ENCODE data around the gene ALPK3. TPM values are rescaled to one million over a fixed set of nuclear protein-coding genes. Genes with fewer than 3 reads are reported as not detected.
A peak's percentile ranks its signal among the peaks of the same experiment; 100 is the strongest.

ALPK3 gene
- total RNA-seq, 2 donors from 2014 or later = 57.8 to 94.1 TPM

- Mint-ChIP-seq H3K9me3 (no peaks in the 10 kb centered on the region), H3K27ac (no peak overlapping the region), H3K4me1 (peaks cover 23% of the 10 kb centered on the region), H3K4me3 (no peak overlapping the region), H3K36me3 (ENCODE audit: low read depth) (peaks cover 43% of the 10 kb centered on the region), H3K27me3 (ENCODE audit: insufficient read depth) (no peaks in the 10 kb centered on the region)
- Histone ChIP-seq H3K27ac (ENCODE audit: low read depth, low read length) (no peak overlapping the region), H3K27me3 (ENCODE audit: control insufficient read depth, insufficient read depth, low read length, poor library complexity, severe bottlenecking) (no peaks in the 10 kb centered on the region), H3K36me3 (ENCODE audit: control insufficient read depth, insufficient read depth, low read length) (peaks cover 78% of the 10 kb centered on the region), H3K9ac (ENCODE audit: extremely low read depth, low read length, poor library complexity, severe bottlenecking) (no peak overlapping the region), H3K9me3 (ENCODE audit: control insufficient read depth, low read length) (no peaks in the 10 kb centered on the region), H3K4me1 (ENCODE audit: control insufficient read depth, insufficient read depth, low read length) (peaks cover 21% of the 10 kb centered on the region), H3K4me3 (ENCODE audit: low read length) (no peak overlapping the region)
- no peak for DNase-seq
- WGBS, 2 experiments (ENCODE audit: insufficient coverage in 1 of 2, insufficient read length in 1 of 2) = 92 to 97% methylated on average over 4 of the region's 4 CpGs
- TF ChIP-seq CTCF (conservative IDR thresholded peaks at IDR 0.05) = no peak
These were observed 26.5 kb upstream of the ALPK3 start for GRCh38 chr15:84790676-84791075.

DNA sequence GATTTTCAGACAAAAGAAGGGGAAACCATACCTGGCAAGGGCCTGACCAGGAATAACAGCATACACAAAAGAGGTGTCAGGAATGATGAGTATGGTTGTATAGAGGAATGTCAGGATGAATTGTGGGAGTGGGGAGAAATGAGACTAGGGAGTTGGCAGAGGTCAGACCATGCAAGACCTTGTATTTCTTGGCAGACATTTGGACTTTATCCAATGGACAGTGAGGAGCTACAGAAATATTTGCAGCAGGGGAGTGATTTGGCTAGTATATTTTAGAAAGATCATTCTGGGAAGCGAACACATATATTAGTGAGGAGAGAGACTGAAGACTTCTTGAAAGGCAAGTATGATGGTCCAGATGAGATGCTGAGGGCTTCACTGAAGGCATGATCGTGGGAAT, 25.4 kb upstream of the ALPK3 start:
- peaks cover 18% of the 10 kb centered on the region for H3K4me1 Mint-ChIP-seq
- H3K36me3 Mint-ChIP-seq (ENCODE audit: low read depth) = peaks cover 41% of the 10 kb centered on the region
- no peak overlapping the region for H3K27ac Mint-ChIP-seq
- H3K36me3 ChIP-seq (ENCODE audit: control insufficient read depth, insufficient read depth, low read length) = peaks cover 78% of the 10 kb centered on the region
- no peak overlapping the region for H3K27ac ChIP-seq (ENCODE audit: low read depth, low read length)
- no peaks in the 10 kb centered on the region for H3K9me3 Mint-ChIP-seq
- no peaks in the 10 kb centered on the region for H3K27me3 Mint-ChIP-seq (ENCODE audit: insufficient read depth)
- 89 to 96% methylated on average over 2 of the region's 2 CpGs for WGBS, 2 experiments (ENCODE audit: insufficient coverage in 1 of 2, insufficient read length in 1 of 2)
- no peaks in the 10 kb centered on the region for H3K9me3 ChIP-seq (ENCODE audit: control insufficient read depth, low read length)
- H3K4me3 Mint-ChIP-seq = no peak overlapping the region
- no peaks in the 10 kb centered on the region for H3K27me3 ChIP-seq (ENCODE audit: control insufficient read depth, insufficient read depth, low read length, poor library complexity, severe bottlenecking)
- no peak for DNase-seq
- peaks cover 21% of the 10 kb centered on the region for H3K4me1 ChIP-seq (ENCODE audit: control insufficient read depth, insufficient read depth, low read length)
- no peak for TF ChIP-seq CTCF (conservative IDR thresholded peaks at IDR 0.05)
- no peak overlapping the region for H3K4me3 ChIP-seq (ENCODE audit: low read length)
- H3K9ac ChIP-seq (ENCODE audit: extremely low read depth, low read length, poor library complexity, severe bottlenecking) = no peak overlapping the region

GRCh38 chr15:84793431-84794161, 23.6 kb upstream of the ALPK3 start:
- H3K36me3 Mint-ChIP-seq (ENCODE audit: low read depth) = peaks cover 46% of the 10 kb centered on the region

More at GRCh38 chr15:84793431-84794161, 23.6 kb upstream of the ALPK3 start:
- Histone ChIP-seq H3K4me1 (ENCODE audit: control insufficient read depth, insufficient read depth, low read length) (peaks cover 17% of the 10 kb centered on the region), H3K27ac (ENCODE audit: low read depth, low read length) (no peak overlapping the region), H3K9me3 (ENCODE audit: control insufficient read depth, low read length) (no peaks in the 10 kb centered on the region), H3K9ac (ENCODE audit: extremely low read depth, low read length, poor library complexity, severe bottlenecking) (no peak overlapping the region), H3K36me3 (ENCODE audit: control insufficient read depth, insufficient read depth, low read length) (peaks cover 77% of the 10 kb centered on the region), H3K4me3 (ENCODE audit: low read length) (no peak overlapping the region), H3K27me3 (ENCODE audit: control insufficient read depth, insufficient read depth, low read length, poor library complexity, severe bottlenecking) (no peaks in the 10 kb centered on the region)
- peak overlapping the region; percentile 20 for H3K27ac Mint-ChIP-seq
- no peaks in the 10 kb centered on the region for H3K27me3 Mint-ChIP-seq (ENCODE audit: insufficient read depth)
- H3K9me3 Mint-ChIP-seq = no peaks in the 10 kb centered on the region
- DNase-seq = no peak
- no peak overlapping the region for H3K4me3 Mint-ChIP-seq
- H3K4me1 Mint-ChIP-seq = peaks cover 15% of the 10 kb centered on the region
- WGBS, 2 experiments (ENCODE audit: insufficient coverage in 1 of 2, insufficient read length in 1 of 2) = 97% methylated on average over 3 to 7 of the region's 7 CpGs
- no peak for TF ChIP-seq CTCF (conservative IDR thresholded peaks at IDR 0.05)

All from endodermal cell (in vitro differentiated cells).